HG03442 (cell line): ENCODE data around the gene SAP130.

Experiments used
- ATAC-seq: cut with Tn5 transposase; IDR thresholded peaks from one replicate; pipeline ENCODE4 v1.9.1; 2021; ENCODE audit warnings: mild to moderate bottlenecking, moderate library complexity; ENCODE audit not compliant: unreplicated experiment

The SAP130 gene

DNA sequence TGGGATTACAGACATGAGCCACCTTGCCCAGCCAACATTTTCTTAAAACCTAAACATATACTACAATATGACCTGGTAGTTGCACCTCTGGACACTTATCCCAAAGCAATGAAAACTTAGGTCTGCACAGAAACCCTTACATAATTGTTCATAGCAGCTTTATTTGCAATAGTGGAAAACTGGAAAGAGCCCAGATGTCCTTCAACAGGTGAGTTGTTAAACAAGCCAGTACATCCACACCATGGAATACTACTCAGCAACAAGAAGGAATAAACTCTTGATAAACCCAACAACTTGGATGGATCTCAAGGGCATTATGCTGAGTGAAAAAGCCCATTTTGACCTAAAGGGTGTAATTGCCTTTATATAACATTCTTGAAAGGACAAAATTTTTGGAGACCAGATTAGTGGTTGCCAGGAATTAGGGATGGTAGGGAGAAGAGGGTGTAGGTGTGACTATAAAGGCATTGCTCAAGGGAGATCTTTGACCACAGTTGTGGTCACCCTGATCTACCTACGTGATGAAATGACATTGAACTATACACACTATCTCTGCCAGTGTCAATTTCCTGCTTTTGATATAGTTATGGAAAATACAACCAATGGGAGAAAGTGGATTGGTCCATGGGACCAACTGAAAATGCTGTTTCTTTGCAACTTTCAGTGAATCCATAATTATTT is 130.2 kb downstream of the SAP130 start:
- ATAC-seq, result no peak

DNA sequence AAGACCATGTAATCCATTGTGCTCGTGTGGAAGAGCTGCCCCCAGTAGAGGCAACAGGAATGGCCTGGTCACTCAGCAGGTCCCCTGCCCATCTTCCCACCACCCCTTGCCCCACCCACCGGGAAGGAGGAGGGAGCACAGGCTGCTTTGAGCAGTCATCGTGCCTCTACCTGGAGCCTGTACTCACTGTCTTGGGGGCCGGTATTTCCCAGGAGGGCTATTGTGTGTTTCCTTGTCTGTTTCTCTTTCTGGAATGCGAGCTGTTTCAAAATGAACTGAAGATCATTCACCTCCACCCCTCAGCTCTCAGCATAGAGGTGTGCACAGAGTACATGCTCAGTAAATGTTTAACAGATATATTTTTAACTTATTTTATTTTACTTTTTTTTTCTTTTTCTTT is 134.4 kb downstream of the SAP130 start:
- ATAC-seq, result no peak

DNA sequence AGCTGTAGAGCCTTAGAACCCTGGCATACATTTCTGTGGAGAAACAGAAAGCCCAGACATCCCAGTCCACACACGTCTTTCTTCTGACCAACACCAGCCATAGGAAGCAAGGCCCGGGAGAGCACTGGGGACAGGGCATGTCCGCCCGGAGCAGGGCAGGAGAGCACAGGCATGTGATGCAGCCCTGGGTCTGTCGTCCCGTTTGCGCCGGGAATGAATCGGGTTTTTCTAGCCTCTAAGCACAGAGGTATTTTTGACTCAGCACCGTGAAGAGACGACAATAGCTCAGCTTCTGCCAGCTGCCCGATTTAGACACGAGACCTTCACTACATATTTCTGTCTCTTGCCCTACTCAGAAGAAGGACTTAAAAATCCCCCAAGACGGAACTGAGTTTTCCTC is 134.8 kb downstream of the SAP130 start:
- no peak for ATAC-seq

DNA sequence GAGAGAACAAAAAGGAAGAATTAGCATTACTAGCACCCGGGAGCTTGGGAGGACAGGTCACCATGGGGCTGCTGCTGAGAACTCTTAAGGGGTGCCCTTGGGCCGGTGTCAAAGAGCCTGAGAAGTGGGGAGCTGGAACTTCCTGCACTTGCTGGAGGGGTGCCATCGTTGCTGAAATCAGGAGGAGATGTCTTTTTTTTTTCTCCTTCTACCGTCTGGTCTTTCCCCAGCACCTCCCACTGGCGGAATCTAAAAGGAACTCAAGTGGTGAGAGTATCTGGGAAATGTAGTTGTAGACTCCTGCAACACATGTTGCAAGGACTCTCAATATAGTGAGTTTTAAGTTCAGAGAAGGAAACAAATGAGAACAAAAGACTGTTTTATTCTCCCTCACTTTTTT is 136.0 kb downstream of the SAP130 start:
- no peak for ATAC-seq
